AG09319 (cell line): ENCODE measurements around the gene MELK.
A peak's percentile ranks its signal among the peaks of the same experiment; 100 is the strongest.

ENCODE experiments used
- DNase-seq: peaks from one replicate; pipeline ENCODE4 v3.0.0-alpha.2; 2010; ENCODE audit warnings: low read depth; ENCODE audit errors: extremely low read depth
- CTCF ChIP-seq: IDR thresholded peaks from 2 replicates; pipeline ENCODE4 v1.5.1; 2011; ENCODE audit warnings: low read depth, mild to moderate bottlenecking, inconsistent platforms, low read length, moderate library complexity

The MELK gene

GRCh38 chr9:36592801-36593583, 20.3 kb downstream of the MELK start:
- no peak for TF ChIP-seq CTCF
- DNase-seq, result no peak

GRCh38 chr9:36594213-36594612, 21.5 kb downstream of the MELK start:
- TF ChIP-seq CTCF, result no peak

GRCh38 chr9:36597412-36598178, 24.9 kb downstream of the MELK start:
- peak; percentile 83 for TF ChIP-seq CTCF
- DNase-seq, result no peak

More at GRCh38 chr9:36594213-36594612, 21.5 kb downstream of the MELK start:
- DNase-seq, result no peak

- no peak for DNase-seq
- TF ChIP-seq CTCF, result no peak
Measured at GRCh38 chr9:36598273-36598672, 25.6 kb downstream of the MELK start.

GRCh38 chr9:36603006-36603405, 30.3 kb downstream of the MELK start:
- no peak for TF ChIP-seq CTCF
- DNase-seq, result no peak

GRCh38 chr9:36609306-36609705, 36.6 kb downstream of the MELK start:
- no peak for DNase-seq
- TF ChIP-seq CTCF, result no peak

- TF ChIP-seq CTCF, result no peak
- DNase-seq, result no peak
Measured at GRCh38 chr9:36622121-36622520, 49.4 kb downstream of the MELK start.
